COLO668 (cell line): ENCODE results near the gene TNS3.
"Not testable (repeated sequence)": the region's sequence is repeated elsewhere in the genome, so short reads cannot be mapped to it uniquely, and the experiment has no call there.

ENCODE experiments used
- DNase-seq: peaks from one replicate; lab custom pipeline; 2025; ENCODE audit not compliant: unreplicated experiment; lab: John Stamatoyannopoulos, UW

Gene TNS3

DNA sequence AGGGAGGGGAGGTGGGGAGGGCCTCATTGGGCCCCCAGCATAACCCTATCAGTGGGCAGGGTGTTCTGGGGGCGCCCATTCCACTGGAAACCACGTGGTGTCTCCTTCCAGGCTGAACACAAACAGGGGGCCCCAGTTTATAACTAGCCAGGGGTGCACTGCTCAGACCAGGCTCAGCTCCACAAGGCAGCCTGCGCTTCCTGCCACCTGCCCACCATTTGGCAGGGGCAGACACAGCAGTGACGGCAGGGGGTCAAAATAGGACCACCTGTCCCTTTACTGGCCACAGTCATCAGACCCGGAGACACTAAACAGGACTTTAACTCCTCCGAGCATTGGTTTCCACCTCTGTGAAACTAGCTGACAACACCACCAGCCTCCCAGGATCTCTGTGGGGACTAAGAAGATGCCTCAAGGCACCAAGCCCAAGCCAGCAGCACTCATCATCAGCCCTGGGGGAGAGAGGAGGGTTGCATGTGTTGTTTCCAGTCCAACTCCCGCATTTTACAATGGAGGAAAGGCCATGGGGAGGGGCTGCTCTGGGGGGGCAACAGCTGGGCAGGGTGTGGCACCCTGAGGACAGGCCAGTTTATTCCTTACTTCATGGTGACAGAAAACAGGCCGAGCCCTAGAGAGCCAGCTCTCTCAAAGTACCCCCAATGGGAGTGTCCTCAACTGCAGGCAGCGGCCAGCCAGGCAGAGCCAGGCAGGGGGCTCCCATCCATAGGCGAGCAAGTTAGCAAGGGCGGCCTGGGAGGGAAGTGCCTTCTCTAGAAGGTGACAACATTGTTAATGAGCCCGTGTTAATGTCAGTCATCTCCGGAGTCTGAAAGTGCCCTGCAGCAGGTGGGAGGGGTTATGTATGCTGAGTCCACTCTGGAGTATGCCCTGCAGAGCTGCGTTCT, 127.6 kb downstream of the TNS3 start:
- DNase-seq, result peak; percentile 68

DNA sequence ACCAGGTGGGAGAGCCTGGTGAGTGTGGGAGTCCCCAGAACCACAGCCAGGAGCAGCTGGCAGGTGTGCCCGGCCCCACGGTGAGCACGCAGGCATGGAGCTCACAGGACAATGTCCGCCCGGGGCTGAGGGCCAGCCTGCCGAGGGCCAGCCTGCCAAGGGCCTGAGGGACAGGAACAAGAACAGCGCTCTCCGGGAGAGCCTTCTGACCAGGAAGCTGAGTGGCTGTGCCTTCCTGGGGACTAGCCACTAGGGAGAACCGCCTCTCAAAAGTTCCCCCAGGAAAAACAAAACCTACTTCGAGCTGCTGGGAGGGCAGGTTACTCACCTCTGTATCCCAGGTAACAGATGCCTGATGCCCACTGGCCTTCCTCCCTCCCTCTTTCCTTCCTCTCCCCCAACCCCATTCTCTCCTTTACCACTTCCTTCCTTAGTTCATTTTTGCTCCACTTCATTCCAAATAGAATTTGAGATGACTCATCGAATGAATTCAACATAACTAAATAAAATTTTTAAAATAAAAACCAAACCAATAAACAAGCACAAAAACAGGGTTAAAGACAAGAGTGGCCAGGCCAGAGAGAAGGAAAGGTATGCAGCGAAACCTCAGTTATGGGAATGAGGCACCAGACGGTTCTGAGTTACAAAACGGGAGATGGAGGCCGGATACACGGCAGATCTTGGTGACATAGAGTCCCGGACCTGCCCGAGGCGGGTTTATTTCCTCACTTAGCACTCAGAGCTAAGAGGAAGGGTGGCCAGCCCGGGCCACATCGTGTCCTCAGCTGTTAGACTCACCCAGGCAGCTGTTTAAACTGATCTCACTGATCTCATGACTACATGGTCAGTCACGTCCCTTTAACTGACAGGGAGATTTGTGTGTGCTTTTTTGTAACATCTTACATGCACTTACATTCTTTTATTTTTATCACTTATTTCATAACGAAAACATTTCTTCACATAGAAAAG, 128.5 kb downstream of the TNS3 start:
- DNase-seq, result peak; percentile 92

DNA sequence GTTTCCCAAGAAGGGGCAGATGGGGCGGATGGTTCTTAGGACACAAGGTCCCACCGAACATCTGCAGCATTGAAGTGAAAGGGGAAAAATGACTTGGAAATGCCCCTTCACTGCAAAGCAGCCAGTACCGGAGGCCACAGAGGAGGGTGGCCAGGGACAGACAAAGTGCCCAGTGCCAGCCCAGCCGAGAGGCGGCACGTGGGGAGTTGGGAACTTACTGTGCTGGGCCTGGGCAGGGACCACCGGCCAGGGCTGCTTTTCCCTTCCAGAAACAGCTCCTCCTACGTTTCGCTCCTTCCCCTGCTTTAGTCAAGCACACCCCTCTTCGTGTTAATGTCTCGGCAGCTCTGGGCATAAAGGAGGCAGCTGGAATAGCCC, 129.2 kb downstream of the TNS3 start:
- peak; percentile 74 for DNase-seq

DNA sequence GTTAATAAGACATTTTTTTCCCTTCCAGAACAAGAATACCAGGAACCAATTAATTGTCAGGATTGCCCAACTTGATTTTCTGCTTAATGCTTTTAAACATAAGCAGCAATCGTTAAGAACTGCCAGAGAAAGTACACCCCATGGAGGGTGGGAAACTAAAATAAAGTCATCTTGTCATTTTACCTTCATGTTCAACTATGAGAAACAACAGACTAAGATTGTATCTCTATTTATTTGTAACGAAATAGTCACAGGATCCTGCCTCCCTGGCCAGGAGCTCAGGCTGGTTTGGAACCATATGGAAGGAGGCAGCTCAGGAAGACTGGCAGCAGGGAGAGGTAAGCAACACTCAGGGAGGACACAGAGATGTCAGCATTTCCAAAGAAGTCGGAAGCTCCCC, 129.6 kb downstream of the TNS3 start:
- DNase-seq, result no peak

- no peak for DNase-seq
Observed at GRCh38 chr7:47451851-47452205, 130.1 kb downstream of the TNS3 start.

- no peak for DNase-seq
Observed at GRCh38 chr7:47449810-47450590, 131.9 kb downstream of the TNS3 start.

DNA sequence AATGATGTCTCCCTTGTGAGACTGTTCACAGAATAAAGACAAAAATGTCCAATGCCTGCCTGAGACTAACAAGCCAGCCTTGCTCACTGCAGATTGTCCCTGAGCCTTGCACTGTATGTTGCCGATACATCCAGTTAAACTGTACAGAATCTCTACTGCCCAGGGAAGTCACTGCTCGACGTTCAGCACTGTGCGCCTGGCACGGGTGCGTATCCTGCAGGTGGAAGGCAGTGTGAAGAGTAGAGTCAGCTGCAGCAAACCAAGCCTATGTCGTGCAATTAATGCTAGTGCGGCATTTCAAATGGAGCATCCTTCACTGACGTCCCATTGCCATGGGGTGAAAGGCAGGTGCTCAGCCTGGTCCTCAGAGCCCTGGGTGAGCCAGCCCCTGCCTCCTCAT, 132.9 kb downstream of the TNS3 start:
- DNase-seq, result no peak

DNA sequence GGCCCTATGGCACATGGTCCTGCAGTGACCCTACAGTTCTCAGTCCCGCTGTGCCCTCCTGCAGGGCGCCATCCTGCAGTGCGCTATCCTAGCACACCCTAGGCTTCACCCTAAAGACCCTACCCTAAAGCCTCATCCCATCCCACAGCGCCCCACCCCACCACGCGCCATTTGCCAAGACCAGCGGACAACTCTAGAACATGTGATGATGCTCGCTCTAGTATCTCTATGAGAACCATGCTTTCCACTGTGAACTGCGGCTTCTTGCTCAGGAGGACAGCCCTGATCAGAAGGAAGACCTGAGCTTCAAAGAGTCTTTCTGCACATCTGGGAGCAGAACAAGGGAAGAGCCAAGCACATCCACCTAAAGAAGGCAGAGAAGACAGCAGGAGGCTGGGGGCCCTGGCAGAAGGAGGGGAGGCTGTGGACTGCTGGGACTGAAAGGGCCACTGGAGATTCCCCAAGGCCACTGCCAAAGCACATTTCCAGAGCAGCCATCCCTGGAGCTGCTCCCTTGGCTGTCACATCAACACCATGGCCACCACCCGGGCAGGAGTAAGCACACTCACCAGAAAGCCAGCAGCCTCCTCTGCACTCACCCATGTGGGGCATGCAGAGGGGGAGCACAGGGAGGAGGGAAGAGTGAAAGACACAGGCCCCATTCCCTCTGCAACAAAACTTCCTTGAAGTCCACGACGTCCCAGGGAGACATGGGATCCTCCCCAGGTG, 134.1 kb downstream of the TNS3 start:
- DNase-seq, result no peak

DNA sequence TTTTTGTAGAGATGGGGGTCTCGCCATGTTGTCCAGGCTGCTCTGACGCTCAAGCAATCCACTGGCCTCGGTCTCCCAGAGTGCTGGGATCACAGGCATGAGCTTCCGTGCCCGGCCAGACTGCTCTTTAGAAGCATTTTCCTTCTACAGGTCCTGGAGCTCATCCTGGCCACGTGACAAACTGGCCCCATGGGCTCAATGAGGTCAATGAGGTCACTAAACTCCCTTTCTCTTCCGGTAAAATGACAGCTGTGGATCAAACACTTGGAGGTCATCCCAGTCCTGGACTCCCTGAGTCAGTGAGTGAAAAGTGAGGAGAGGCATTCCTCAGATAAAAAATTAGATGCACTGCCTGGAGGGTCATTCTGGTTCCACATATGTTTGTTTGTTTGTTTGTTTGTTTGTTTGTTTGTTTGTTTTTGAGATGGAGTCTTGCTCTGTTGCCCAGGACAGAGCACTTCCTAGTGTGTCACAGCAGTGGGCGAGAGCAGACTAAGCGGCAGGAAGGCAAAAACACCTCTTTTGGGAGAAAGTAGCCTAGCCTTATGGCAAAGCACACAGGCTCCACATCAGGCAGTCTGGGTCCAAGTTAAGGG, 134.9 kb downstream of the TNS3 start:
- DNase-seq, result no peak

DNA sequence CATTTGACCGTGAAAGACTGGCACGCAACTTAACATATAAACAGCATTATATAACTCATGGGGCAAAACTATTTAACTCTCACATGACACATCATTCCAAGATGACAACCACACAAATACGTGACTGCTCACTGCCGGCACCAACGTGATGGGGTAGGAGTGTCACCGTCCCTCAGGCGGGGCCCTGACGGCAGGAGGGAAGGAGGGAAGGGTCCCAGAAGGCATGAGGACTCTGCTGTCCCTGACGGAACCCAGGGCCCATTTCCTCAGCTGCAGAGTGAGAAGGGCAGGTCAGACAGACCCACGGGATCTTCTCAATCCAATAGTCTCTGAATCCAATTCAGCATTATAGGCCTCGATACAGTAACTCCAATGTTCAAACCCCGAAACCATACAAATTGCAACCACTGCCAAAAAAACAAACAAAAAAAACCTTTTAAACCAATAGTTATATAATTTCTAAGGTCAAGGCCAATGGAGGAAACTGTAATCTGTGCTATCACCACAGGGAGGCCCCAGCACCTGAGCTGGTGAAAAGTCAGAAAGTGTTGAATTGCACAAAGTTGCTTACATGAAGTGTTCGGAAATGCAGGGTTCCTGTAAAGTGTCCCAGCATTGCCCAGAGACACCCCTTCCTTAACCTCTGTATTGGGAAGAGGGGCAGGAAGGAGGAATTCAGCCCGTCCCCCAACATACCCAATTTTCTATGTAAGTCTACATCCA, 137.4 kb downstream of the TNS3 start:
- DNase-seq, result no peak

DNA sequence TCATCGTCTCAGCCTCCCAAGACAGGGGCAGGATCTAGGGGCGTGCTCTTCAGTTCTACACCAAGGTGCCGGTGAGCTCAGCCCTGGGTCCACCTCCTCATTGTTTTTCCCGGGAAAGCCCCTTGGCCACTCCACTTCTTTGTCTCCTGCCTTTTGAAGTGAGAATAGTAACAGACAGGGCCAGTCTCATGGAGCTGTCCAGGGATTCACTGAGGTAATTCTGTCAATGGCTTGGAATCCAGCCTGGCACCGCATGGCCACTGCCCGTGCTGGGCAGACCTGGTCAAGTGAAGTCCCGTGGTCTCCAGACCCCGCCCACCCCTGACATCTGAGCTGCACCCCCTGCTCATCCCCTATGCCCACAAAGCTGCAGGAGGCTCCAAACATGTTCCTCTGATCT, 138.9 kb downstream of the TNS3 start:
- DNase-seq, result no peak

- no peak for DNase-seq
Observed at GRCh38 chr7:47442605-47442865, 139.4 kb downstream of the TNS3 start.

- DNase-seq, result no peak
Observed at GRCh38 chr7:47441796-47442604, 139.9 kb downstream of the TNS3 start.

DNA sequence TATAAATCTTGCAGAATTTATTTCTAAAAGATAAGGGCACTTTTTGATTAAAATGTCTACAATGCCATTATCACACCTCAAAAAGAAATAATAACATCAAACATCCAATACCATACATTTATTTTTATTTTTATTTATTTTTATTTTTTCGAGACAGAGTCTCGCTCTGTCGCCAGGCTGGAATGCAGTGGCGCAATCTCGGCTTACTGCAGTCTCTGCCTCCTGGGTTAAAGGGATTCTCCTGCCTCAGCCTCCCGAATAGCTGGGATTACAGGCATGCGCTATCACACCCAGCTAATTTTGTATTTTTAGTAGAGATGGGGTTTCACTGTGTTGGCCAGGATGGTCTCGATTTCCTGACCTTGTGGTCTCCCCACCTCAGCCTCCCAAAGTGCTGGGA, 140.9 kb downstream of the TNS3 start:
- DNase-seq, result not testable (repeated sequence)

DNA sequence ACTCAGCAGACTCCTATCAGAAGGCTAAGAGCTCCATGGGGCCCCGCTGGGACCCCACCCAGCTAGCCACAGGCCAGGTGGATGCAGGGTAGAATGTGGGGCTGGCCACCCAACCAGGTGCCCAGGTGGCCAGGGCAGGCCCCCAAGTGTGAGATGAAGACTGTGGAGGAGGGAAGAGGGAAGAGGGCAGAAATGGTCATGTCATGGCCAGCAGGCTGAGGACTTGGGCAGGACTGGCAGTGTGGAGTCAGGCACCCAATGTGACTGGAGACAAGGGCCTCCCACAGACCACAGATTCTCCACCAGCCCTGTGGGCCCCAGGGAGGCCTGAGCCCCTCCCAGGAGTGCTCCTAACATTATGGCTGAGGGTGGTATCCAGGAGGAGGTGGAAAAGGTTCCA, 141.6 kb downstream of the TNS3 start:
- DNase-seq, result no peak

GRCh38 chr7:47439181-47439667, 142.7 kb downstream of the TNS3 start:
- no peak for DNase-seq

- no peak for DNase-seq
Observed at GRCh38 chr7:47438411-47439029, 143.4 kb downstream of the TNS3 start.

- DNase-seq, result peak; percentile 63
Observed at GRCh38 chr7:47435889-47436312, 146.0 kb downstream of the TNS3 start.
